ENCODE measurements around the gene SEL1L. TPM values are rescaled to one million over a fixed set of nuclear protein-coding genes. Genes with fewer than 3 reads are reported as not detected.
"Not testable (repeated sequence)": the region's sequence is repeated elsewhere in the genome, so short reads cannot be mapped to it uniquely, and the experiment has no call there.

SEL1L gene
- total RNA-seq, 2 donors from 2014 or later, result 62.9 to 64.0 TPM

DNA sequence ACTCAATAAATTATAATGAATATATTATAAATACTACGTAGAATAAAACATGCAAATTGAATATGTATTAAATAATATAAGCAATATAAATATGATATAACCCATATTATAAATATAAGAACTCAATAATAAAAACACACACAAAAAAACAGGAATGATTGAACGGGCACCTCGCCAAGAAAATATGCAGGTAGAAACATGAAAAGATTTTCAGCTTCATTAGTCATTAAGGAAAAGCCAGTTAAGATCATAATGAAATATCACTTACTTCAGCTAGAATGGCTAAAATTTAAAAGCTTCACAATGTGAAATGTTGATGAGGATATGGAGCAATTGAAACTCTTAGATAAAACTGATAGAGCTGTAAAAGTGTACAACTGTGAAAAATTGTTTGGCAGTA is 17.8 kb upstream of the SEL1L start:
- Histone ChIP-seq H3K9ac (ENCODE audit: extremely low read depth, low read length, poor library complexity, severe bottlenecking) (no peak overlapping the region), H3K36me3 (ENCODE audit: control insufficient read depth, insufficient read depth, low read length) (no peaks in the 10 kb centered on the region), H3K4me3 (ENCODE audit: low read length) (no peak overlapping the region), H3K9me3 (ENCODE audit: control insufficient read depth, low read length) (no peaks in the 10 kb centered on the region), H3K27me3 (ENCODE audit: control insufficient read depth, insufficient read depth, low read length, poor library complexity, severe bottlenecking) (no peaks in the 10 kb centered on the region), H3K4me1 (ENCODE audit: control insufficient read depth, insufficient read depth, low read length) (no peaks in the 10 kb centered on the region), H3K27ac (ENCODE audit: low read depth, low read length) (no peak overlapping the region)
- no peak overlapping the region for H3K4me3 Mint-ChIP-seq
- no peaks in the 10 kb centered on the region for H3K4me1 Mint-ChIP-seq
- peaks cover 7% of the 10 kb centered on the region for H3K9me3 Mint-ChIP-seq
- H3K36me3 Mint-ChIP-seq (ENCODE audit: low read depth), result no peaks in the 10 kb centered on the region
- 87 to 100% methylated on average over 1 to 2 of the region's 3 CpGs for WGBS, 2 experiments (ENCODE audit: insufficient coverage in 1 of 2, insufficient read length in 1 of 2)
- H3K27me3 Mint-ChIP-seq (ENCODE audit: insufficient read depth), result no peaks in the 10 kb centered on the region
- DNase-seq, result no peak
- no peak overlapping the region for H3K27ac Mint-ChIP-seq
- TF ChIP-seq, protein P1, sequence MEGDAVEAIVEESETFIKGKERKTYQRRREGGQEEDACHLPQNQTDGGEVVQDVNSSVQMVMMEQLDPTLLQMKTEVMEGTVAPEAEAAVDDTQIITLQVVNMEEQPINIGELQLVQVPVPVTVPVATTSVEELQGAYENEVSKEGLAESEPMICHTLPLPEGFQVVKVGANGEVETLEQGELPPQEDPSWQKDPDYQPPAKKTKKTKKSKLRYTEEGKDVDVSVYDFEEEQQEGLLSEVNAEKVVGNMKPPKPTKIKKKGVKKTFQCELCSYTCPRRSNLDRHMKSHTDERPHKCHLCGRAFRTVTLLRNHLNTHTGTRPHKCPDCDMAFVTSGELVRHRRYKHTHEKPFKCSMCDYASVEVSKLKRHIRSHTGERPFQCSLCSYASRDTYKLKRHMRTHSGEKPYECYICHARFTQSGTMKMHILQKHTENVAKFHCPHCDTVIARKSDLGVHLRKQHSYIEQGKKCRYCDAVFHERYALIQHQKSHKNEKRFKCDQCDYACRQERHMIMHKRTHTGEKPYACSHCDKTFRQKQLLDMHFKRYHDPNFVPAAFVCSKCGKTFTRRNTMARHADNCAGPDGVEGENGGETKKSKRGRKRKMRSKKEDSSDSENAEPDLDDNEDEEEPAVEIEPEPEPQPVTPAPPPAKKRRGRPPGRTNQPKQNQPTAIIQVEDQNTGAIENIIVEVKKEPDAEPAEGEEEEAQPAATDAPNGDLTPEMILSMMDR (conservative IDR thresholded peaks at IDR 0.05), result no peak

DNA sequence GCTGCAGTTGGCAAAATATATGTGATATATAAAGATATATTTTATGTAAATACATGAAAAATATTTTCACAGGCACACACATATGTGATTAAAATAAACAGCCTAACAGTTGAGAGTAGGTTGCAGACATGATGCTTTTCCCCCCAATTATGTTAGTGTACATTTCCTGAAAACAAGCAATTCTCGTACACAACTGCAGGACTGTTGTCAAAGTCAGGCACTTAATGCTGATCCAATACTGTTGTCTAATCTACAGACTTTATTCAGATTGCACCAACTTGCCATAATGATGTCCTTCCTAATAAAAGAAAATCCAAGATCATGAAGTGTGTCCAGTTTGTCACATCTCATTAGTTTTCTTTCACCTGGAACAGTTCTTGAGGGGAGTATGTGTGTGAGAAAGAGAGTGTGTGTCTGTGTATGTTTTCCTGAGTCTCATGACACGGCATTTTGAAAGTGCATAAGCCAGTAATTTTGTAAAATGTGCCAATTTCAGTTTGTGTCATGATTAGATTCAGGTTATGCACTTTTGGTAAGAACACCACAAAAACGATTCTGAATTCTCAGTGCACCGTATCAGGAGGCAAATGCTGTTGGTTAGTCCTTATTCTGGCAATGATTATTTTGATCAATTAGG is 16.5 kb upstream of the SEL1L start:
- H3K4me1 Mint-ChIP-seq, result no peaks in the 10 kb centered on the region
- WGBS, 2 experiments (ENCODE audit: insufficient coverage in 1 of 2, insufficient read length in 1 of 2), result 94 to 96% methylated on average over 4 of the region's 4 CpGs
- H3K27ac Mint-ChIP-seq, result no peak overlapping the region

DNA sequence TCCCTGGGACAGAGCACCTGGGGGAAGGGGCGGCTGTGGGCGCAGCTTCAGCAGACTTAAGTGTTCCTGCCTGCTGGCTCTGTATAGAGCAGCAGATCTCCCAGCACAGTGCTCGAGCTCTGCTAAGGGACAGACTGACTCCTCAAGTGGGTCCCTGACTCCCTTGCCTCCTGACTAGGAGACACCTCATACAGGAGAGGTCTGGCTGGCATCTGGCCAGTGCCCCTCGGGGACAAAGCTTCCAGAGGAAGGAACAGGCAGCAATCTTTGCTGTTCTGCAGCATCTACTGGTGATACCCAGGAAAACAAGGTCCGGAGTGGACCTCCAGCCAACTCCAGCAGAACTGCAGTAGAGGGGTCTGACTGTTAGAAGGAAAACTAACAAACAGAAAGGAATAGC is 7.6 kb upstream of the SEL1L start:
- peaks cover 17% of the 10 kb centered on the region for H3K27me3 Mint-ChIP-seq (ENCODE audit: insufficient read depth)
- H3K9ac ChIP-seq (ENCODE audit: extremely low read depth, low read length, poor library complexity, severe bottlenecking); H3K27ac ChIP-seq (ENCODE audit: low read depth, low read length); DNase-seq; H3K4me3 Mint-ChIP-seq; H3K36me3 ChIP-seq (ENCODE audit: control insufficient read depth, insufficient read depth, low read length); H3K4me1 Mint-ChIP-seq; H3K27ac Mint-ChIP-seq; H3K4me3 ChIP-seq (ENCODE audit: low read length); H3K27me3 ChIP-seq (ENCODE audit: control insufficient read depth, insufficient read depth, low read length, poor library complexity, severe bottlenecking); H3K4me1 ChIP-seq (ENCODE audit: control insufficient read depth, insufficient read depth, low read length): not testable (repeated sequence)
- WGBS, 2 experiments (ENCODE audit: insufficient coverage in 1 of 2, insufficient read length in 1 of 2), result 90 to 92% methylated on average over 4 to 5 of the region's 5 CpGs
- H3K36me3 Mint-ChIP-seq (ENCODE audit: low read depth), result peaks cover 11% of the 10 kb centered on the region
- H3K9me3 Mint-ChIP-seq, result peaks cover 45% of the 10 kb centered on the region
- peaks cover 30% of the 10 kb centered on the region for H3K9me3 ChIP-seq (ENCODE audit: control insufficient read depth, low read length)

More for the DNA sequence above, 16.5 kb upstream of the SEL1L start:
- Histone ChIP-seq H3K36me3 (ENCODE audit: control insufficient read depth, insufficient read depth, low read length) (no peaks in the 10 kb centered on the region), H3K9me3 (ENCODE audit: control insufficient read depth, low read length) (no peaks in the 10 kb centered on the region), H3K4me1 (ENCODE audit: control insufficient read depth, insufficient read depth, low read length) (no peaks in the 10 kb centered on the region), H3K27me3 (ENCODE audit: control insufficient read depth, insufficient read depth, low read length, poor library complexity, severe bottlenecking) (no peaks in the 10 kb centered on the region), H3K4me3 (ENCODE audit: low read length) (no peak overlapping the region), H3K27ac (ENCODE audit: low read depth, low read length) (no peak overlapping the region), H3K9ac (ENCODE audit: extremely low read depth, low read length, poor library complexity, severe bottlenecking) (no peak overlapping the region)
- DNase-seq, result no peak
- Mint-ChIP-seq H3K9me3 (peaks cover 7% of the 10 kb centered on the region), H3K4me3 (no peak overlapping the region), H3K36me3 (ENCODE audit: low read depth) (no peaks in the 10 kb centered on the region), H3K27me3 (ENCODE audit: insufficient read depth) (no peaks in the 10 kb centered on the region)
- TF ChIP-seq, protein P1 (conservative IDR thresholded peaks at IDR 0.05), result no peak

DNA sequence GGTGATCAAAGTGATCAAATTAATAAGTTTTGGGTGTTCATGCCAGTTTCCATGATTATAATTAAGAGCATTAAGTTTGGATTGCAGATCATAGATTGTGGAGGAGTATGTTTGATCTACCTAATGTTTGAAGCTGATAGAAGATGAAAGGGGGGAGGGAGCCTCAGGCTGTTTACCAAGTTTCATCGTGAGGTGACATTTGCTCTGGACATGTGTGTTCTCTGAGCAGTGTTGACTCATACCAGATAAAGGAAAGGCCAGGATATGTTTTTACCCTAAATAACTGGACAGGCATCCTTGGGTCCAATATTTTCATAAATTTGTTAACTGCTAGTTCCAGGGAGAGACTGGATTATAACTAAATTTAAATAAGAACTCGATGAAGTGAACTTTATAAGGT is 3.5 kb upstream of the SEL1L start:
- TF ChIP-seq, protein P1 (conservative IDR thresholded peaks at IDR 0.05), result no peak
- no peak overlapping the region for H3K9ac ChIP-seq (ENCODE audit: extremely low read depth, low read length, poor library complexity, severe bottlenecking)
- peaks cover 30% of the 10 kb centered on the region for H3K9me3 ChIP-seq (ENCODE audit: control insufficient read depth, low read length)
- H3K36me3 ChIP-seq (ENCODE audit: control insufficient read depth, insufficient read depth, low read length), result no peaks in the 10 kb centered on the region
- H3K4me3 ChIP-seq (ENCODE audit: low read length), result no peak overlapping the region
- peaks cover 2% of the 10 kb centered on the region for H3K4me1 ChIP-seq (ENCODE audit: control insufficient read depth, insufficient read depth, low read length)
- peaks cover 38% of the 10 kb centered on the region for H3K9me3 Mint-ChIP-seq
- no peaks in the 10 kb centered on the region for H3K27me3 ChIP-seq (ENCODE audit: control insufficient read depth, insufficient read depth, low read length, poor library complexity, severe bottlenecking)
- DNase-seq, result no peak
- H3K36me3 Mint-ChIP-seq (ENCODE audit: low read depth), result peaks cover 11% of the 10 kb centered on the region
- WGBS, 2 experiments (ENCODE audit: insufficient coverage in 1 of 2, insufficient read length in 1 of 2), result 83 to 92% methylated on average over 2 of the region's 2 CpGs
- H3K27me3 Mint-ChIP-seq (ENCODE audit: insufficient read depth), result no peaks in the 10 kb centered on the region
- no peak overlapping the region for H3K4me3 Mint-ChIP-seq
- H3K4me1 Mint-ChIP-seq, result peaks cover 15% of the 10 kb centered on the region
- no peak overlapping the region for H3K27ac Mint-ChIP-seq
- H3K27ac ChIP-seq (ENCODE audit: low read depth, low read length), result no peak overlapping the region

All from endodermal cell (in vitro differentiated cells).